ENCODE measurements around the gene MAP4K4.

MAP4K4 gene

DNA sequence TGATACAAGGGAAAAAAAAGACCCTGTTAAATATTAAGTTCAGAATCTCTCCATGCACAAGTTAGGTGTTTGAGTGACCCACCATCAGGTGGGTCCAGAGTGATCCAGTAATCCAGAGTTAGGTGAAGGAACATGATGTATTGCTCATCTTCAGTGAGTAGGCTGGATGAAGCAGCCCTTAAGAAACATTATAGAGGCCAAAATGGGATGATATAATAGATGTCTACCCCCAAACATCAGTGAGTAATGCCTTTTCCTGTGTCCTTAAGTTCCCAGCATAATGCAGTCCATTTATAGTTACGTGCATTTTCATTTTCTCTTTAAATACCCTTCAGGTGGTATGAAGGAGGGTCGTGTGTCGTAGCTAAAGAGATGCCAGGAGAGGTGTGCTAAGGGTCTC, 89.6 kb downstream of the MAP4K4 start:
- in situ Hi-C loops (cut with MboI; ENCODE audit: low sequenced_read_pairs), result no loop called here

DNA sequence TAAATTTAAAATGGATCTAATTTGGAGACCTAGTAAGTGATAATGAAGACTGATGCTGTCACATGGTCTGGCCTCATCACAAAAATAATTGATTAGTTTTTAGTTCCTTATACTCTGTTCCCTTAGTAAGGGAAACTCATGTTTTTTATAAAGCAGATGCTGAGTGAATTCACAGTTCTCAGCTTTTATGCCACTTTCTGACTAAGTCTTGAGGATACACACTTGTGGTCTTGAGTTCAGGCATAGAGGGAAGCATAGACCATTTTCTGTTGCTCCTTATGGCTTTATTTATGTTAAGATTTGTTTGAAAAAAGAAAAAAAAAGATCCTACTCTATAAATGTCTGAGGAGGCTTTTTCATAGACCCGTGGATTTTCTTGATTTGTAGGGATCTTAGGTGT, 91.1 kb downstream of the MAP4K4 start:
- in situ Hi-C loops (cut with MboI; ENCODE audit: low sequenced_read_pairs), result no loop called here

DNA sequence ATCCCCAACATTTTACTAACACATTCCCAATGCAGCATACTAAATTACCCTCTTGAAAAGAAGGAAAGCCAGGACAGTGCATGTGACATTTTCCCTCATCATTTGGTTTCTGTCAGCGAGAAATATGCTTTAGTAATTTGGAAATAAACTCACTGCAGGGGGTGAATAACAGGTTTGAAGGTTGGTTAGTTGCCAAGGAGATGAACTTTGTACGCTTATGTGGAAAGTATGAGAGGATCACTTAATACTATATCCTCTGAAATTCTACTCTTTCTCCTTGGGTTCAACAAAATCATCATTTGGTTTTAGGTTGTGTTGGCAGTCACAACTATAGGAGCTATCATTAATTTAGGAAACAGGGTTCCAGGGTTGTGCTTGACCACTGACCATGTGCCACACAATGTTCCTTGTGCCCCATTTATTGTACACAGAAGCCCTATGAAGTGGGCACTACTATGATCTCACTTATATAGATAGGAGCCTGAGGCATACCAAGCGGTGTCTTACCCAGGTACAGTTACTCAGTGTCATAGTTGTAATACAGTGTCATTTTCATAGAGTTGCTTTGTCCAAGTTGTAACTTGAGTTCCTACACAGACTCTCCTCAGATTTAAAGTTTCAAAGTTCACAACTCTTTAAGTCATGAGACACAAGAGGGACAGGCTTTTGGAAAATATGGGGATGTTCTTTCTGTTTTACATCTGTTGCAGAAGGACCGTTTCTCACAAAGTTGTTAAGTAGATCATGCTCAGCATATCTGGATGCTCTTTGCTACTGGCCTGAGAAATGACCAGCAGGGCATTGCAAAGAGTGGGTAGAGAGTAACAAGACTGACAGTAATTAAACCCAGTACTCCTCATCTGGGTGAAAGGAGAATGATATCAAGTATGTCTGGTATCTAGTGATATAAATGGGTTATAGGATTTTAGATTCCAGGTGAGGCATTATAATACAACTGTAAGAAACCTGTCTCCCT, 91.8 kb downstream of the MAP4K4 start:
- in situ Hi-C loops (cut with MboI; ENCODE audit: low sequenced_read_pairs), result no loop called here

DNA sequence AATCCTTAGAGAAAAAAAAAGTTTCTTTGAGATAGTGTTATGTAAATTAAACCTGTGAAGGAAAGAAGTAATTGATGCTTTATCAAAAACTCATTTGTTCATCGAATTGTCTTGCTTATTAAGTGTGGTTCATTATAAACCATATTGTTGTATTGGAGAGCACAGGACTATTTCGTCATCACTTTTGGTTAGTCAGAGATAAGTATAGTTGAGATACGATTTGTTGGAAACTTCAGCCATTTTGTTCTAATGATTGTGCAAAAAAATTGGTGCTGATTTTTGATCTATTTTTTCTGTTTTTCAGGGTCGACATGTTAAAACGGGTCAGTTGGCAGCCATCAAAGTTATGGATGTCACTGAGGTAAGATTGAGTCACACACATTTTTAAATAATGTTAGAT, 92.9 kb downstream of the MAP4K4 start:
- in situ Hi-C loops (cut with MboI; ENCODE audit: low sequenced_read_pairs), result no loop called here

DNA sequence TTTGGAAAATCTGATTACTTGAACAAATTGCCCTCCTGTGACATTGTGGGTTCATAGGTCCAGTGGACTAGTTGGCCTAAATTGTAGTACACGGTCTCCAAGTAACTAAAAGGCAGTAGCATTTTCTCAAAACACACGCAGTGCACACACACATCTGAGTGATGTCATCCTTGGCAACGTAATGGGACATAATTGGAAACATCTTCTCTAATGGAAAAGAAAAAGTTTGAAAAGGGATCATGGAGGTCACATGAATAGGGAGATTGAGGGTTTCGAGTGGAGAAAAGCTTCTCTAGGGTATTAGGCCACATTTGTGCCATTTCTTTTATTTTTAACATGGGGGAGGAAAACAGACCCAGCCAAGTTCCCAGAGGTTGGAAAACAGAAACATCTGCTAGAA, 93.3 kb downstream of the MAP4K4 start:
- in situ Hi-C loops (cut with MboI; ENCODE audit: low sequenced_read_pairs), result no loop called here

DNA sequence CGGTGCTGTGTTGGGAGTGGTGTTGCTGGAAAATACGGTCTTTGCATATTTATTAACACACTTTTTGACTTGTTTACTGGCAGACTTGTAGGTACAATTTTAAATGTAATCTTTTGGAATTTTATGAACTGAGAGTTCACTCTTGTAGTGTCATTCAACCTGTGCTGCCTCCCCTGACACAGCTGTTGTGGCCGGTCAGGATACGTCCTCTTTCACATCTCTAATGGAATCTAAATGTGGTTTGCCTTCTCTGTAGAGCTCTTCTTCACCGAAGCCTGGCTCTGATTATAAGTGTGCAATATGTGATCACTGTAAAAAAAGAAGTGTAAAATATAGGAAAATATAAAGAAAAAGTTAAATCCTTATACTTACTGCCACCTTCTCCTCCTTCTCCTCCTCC, 94.7 kb downstream of the MAP4K4 start:
- in situ Hi-C loops (cut with MboI; ENCODE audit: low sequenced_read_pairs), result no loop called here

DNA sequence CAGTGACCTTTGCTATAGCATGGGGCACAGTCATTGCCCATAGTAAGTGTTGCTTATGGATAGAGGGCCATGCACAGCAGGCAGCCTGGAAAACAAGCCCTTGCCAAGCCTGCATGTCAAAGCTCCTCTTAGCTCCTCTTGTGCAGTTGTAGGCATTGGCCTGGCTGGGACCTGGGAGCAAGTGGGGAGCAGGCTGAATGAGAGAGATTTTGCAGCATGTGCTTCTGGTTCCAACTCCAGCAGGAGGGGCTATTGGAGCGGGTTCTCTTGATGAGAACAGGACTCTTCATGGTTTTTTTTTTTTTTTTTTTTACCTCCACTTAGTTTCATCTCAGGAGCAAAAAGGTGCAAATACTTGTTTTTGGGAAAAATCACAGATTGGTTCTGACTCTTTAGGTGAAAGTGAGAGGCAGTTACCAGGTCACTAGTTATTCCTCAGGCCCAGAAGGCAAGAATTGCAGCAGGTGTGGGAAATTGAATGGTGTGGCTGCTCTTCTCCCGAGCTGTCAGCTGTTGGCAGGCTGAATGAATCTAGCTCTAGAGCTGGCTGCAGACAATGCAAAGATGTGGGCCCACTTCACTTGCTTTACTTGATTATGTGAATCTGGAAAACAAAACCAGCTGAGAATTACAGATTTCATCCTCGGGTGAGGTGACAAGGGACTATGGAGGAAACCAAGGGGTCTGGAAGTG, 95.9 kb downstream of the MAP4K4 start:
- in situ Hi-C loops (cut with MboI; ENCODE audit: low sequenced_read_pairs), result no loop called here

DNA sequence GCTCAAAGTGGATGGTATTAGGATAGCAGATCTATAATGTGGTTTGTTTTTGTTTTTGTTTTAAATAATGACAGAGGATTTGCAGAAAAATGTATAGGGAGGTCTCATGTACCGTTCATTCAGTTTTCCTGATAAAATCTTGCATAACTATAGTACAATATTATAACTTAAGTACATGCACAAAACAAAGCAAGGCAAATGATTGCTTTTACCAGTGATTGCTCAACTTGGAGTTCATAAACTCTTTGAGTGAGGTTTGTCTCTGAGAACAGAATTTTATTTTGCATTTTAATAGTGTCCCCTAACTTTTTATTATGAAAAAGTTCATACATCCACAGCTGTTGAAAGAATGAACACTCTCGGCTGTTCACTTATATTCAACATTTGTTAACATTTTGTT, 96.6 kb downstream of the MAP4K4 start:
- in situ Hi-C loops (cut with MboI; ENCODE audit: low sequenced_read_pairs), result no loop called here

DNA sequence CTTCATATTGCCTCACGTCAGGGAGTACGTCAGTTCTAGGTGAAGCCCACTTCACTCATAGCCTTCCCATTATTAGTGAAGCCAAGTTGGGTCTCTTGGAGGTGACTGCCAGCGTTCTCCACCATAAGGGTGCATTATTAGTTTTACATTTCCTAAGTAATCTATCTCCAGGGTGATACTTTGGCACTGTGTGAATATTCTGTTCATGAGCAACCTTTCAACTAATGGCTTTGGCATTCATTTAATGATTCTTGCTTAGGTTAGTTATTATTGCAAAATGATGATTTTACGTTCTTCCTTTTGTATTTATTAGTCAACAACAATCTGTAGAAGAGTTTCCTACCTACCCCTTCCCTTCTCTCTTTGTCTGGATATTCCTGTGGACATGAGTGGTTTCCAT, 97.5 kb downstream of the MAP4K4 start:
- in situ Hi-C loops (cut with MboI; ENCODE audit: low sequenced_read_pairs), result no loop called here

DNA sequence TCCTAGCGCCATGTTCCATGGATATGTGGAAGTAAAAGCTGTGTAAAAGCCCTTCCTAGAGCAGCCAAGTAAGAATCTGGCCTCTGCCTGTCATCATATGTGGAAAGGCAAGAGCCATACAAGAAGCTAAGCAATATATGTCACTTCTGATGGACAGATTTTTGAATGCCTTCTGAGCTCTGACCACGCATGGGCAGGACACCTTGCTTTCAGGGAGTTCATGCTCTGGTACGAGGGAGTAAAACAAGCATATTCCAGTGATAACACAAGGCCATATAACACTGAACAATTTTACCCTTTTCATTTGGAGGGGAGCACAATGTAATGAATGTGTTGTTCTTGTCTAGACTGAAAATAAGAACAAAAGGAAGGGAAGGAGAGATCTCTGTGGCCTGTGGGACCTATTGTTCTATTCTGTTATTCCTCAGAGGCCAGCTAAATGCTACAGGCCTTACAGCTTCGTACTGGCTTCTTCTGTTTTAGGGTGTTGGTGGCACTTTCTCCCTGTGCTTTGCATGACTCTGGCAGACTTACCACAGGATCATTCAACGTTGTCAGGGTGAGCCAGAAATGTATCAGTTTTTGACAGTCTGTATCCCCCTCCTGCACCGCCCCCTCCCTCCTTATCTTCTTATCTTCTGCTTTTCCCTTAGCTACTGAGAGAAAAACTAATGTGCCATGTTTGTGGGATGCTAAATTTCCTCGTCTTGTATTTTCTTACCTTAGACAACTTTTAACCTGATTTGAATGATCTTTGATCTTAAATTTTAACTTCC, 99.5 kb downstream of the MAP4K4 start:
- in situ Hi-C loops (cut with MboI; ENCODE audit: low sequenced_read_pairs), result no loop called here

DNA sequence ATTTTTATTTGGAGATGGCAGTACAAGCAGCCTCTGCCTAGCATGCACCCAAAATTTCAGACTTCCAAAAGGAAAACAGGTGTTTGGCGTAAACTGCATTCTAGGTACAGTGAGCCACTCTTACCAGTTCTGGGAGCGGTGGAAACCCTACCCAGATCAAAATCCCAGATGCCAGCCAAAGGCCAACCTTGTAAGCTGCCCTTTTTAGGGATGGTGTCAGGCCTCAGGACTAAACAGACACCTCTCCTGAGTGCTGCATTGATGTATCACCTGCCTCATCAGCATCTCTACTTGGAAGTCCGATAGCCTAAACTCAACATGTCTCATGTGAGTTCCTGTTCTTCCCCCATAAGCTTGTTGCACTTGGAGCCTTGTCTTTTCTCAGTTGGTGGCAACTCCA, 104.0 kb downstream of the MAP4K4 start:
- in situ Hi-C loops (cut with MboI; ENCODE audit: low sequenced_read_pairs), result no loop called here

DNA sequence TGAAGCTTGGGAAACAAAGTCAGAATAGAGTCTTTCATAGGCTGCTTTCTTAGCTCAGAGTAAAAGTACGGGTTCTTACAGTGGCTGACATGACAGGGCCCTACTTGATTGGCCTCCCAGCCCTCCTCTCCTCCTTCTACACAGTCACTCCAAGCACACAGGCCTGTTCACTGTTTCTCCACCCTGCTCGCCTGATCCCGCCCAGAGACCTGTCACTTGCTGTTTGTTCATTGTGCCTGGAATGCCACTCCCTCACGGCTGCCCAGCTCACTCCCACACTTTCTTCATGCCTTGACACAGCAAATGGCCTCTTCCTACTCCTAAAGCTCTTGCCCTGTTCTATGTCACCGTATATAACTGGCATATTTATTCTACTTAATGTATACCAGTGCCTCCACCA, 104.8 kb downstream of the MAP4K4 start:
- in situ Hi-C loops (cut with MboI; ENCODE audit: low sequenced_read_pairs), result no loop called here

DNA sequence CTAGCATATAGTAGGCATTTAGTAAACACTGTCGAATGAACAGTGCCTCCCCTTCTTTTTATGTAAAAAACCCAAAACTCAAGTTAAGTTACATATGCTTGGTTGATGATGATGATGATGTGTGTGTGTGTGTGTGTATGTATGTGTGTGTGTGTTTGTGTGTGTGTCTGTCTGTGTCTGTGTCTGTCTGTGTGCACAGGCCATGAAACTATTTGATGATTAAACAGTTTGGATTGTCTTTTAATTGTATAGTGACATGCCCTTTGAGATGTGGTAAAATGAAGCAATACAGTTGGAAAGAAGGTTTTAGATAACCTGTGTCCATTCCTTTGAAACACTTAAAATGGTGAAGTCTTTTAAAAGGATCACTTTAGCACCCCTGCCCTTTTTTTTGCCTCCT, 105.6 kb downstream of the MAP4K4 start:
- in situ Hi-C loops (cut with MboI; ENCODE audit: low sequenced_read_pairs), result no loop called here

DNA sequence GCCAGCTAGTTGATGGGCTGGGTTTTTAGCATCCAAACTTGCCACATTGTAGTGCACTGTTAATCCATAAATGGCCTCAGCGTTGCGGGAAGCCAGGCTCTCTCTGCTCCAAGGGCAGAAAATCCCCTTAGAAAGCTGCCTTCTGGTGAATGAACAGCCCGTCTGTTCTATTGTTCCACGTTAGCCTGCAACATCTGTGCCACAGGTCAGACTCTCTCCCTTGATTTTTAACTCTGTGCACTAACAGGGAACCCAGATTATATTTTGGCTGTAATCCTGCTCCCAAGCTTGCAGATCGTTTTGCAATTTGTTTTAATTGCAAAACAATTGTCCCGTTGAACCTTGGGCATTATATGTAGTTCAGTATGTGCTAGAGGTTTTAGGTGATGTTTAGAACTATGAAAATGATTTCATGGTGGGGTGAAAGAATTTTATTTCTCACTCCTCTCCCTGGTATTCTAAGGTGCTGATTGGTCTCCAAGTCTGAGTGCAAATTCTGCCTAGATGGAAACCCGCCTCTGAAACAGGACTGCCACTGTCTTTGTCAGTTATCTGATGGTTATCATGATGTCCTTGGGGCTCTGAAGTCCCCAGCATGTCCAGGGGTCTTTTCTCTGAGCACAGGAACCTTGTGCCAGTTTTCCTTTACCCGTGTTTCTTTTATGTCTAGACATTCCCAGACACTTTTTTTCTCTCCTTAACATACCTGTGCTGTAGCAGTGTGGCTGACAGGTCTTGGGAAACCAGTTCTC, 106.6 kb downstream of the MAP4K4 start:
- in situ Hi-C loops (cut with MboI; ENCODE audit: low sequenced_read_pairs), result no loop called here

DNA sequence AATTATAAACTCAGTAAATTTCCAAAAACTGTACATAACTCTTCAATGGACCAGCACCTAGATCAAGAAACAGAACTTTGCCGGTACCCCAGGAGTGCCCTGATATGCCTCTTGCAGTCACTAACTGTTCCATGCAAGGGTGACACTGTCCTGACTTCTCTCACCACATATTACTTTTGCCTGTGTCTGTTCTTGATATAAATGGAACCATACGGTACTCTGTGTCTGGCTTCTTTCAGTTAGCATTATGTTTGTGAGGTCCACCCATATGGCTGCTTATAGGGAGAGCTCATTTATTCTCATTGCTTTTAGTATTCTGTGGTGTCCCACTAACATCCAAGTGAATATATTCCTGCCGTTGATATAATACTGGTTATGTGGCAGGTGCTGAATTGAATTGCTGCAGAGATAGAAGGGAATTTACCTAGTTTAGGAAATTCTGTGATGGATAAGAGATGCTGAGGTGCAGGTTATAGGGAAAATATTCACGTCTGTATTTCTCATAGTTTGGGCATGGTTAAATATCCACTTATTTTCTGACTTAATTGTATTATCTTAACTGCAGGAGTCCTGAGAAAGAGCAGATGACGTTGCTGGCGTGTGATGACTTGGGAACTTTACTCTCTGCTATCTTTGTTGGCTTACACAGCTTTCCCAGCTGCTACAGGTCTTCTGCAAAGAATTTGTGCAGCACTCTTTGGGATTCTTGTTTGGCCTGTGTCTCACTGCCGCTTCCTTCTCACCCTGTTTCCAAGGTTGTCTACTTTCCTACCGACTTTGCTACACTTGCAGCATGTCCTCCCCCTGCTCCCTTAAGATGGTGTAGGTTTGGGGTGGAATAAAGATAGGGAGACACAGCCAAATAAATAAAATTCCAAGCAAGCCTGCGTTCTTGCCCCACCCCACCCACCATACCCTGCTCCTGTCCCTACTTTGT, 107.9 kb downstream of the MAP4K4 start:
- in situ Hi-C loops (cut with MboI; ENCODE audit: low sequenced_read_pairs), result no loop called here

DNA sequence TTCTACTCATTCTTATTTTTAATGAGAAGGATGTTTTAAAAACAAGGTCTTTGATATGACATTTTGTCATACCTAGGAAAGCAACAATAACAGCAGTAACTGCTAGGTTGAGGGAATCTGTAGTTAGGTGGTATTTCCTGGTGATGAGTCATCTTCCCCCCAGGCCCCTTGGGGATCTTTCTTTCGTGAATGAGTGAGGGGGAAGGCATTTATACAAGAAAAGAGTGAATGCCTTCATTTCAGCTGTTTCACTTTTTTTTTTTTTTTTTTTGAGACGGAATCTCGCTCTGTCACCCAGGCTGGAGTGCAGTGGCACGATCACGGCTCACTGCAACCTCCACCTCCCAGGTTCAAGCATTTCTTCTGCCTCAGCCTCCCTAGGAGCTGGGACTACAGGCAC, 108.6 kb downstream of the MAP4K4 start:
- in situ Hi-C loops (cut with MboI; ENCODE audit: low sequenced_read_pairs), result no loop called here

DNA sequence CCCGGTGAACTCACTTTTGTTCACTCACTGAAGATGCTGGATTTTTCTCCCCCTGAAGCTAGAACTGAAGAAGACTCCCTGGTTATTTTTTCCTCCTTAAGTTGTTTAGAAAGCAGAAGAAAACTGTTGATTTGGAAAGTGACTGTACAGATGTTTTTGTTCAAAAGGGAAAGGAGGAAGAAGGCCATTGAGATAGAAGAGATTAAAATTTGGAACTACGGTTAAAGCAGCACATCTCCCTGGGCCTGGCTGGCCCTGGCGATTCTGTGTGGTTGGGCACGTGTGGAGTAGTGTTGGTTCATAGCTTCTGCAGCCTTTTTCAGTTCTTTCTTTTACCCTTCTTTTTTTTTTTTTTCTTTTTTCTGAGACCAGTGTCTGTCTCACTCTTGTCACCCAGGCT, 109.2 kb downstream of the MAP4K4 start:
- in situ Hi-C loops (cut with MboI; ENCODE audit: low sequenced_read_pairs), result no loop called here

DNA sequence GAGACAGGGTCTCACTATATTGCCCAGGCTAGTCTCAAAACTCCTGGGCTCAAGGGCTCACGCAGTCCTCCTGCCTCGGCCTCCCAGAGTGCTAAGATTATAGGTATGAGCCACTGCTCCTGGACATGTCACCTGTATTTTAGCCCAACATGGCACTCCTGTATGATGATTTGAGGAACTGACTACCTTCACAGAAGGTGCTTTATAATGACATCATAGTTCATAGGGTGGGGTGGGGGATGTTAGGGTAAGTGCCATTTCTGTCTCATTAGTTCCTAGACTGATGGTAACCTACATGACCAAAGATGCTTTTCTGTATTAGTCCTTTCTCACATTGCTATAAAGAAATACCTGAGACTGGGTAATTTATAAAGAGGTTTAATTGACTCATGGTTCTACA, 109.7 kb downstream of the MAP4K4 start:
- in situ Hi-C loops (cut with MboI; ENCODE audit: low sequenced_read_pairs), result no loop called here

DNA sequence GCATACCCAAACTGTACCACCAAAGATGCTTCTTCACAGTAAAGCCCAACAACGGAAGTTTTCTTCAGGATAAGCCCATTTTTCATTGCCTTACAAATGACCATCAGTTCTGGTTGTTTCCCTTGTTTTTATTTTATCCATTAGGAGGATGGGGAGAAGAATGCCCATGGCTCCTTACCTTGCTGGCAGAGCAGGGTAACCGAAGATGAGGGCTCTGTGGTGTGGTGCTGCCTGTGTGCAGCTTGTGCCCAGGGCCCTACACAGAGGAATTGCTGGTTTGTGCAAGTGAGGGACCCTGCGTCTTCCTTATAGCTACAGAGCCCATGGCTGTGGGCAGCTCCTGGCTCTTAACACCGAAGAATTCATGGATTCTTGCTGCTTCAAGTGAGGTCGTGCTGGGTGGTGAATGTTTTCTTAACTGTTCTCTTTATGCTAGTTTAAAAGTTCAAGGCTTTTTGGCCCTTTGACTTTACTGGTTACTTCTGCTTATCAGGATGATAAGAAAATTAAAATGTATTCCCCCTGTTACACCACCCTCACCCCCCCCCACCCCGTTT, 110.6 kb downstream of the MAP4K4 start:
- in situ Hi-C loops (cut with MboI; ENCODE audit: low sequenced_read_pairs), result no loop called here

All from HL-60/S4 (cell line).